Left lung (tissue), 10 donors: ENCODE data around the gene SNX9. TPM values are rescaled to one million over a fixed set of nuclear protein-coding genes. Genes with fewer than 3 reads are reported as not detected.

Experiments used
- ATAC-seq: fragments of 200-7000 bp; cut with Tn5 transposase; one replicate; pipeline ENCODE4 v1.9.1; 2020; ENCODE audit warnings: moderate library complexity
- DNase-seq, 4 donors: peaks; one replicate each; pipeline ENCODE4 v3.0.0-alpha.2; 2013 to 2020
- H3K27ac ChIP-seq, 2 donors: fragments of 200-600 bp; sonication (generic) in 1 of 2; one replicate each; pipeline versions ENCODE4 v1.5.0 to v1.8.0; 2020 to 2021
- H3K27me3 ChIP-seq, 2 donors: fragments of 200-600 bp; sonication (generic) in 1 of 2; one replicate each; pipeline versions ENCODE4 v1.5.0 to v1.8.0; 2020 to 2021
- H3K36me3 ChIP-seq, 2 donors: fragments of 200-600 bp; sonication (generic) in 1 of 2; one replicate each; pipeline versions ENCODE4 v1.5.0 to v1.8.0; 2020 to 2021
- H3K4me1 ChIP-seq, 2 donors: fragments of 200-600 bp; one replicate each; pipeline ENCODE4 v1.8.0; 2021
- H3K4me3 ChIP-seq, 2 donors: fragments of 200-600 bp; sonication (generic) in 1 of 2; one replicate each; pipeline versions ENCODE4 v1.5.0 to v1.8.0; 2020 to 2021; ENCODE audit warnings: mild to moderate bottlenecking in 1 of 2
- H3K9me3 ChIP-seq, 2 donors: fragments of 200-600 bp; sonication (generic) in 1 of 2; one replicate each; pipeline versions ENCODE4 v1.5.0 to v1.8.0; 2020 to 2021
- intact Hi-C, 2 donors: fragments of 100-400 bp; cut with DNase I; formaldehyde crosslinking; loops; one replicate each; pipeline versions ENCODE4 v1.11.2 to v1.14.2; 2022
- polyA plus RNA-seq, 6 donors: library from polyadenylated mRNA; unstranded; fragments of 120-200 nt; gene quantifications; one replicate each; pipeline ENCODE4 v1.2.1, GENCODE V29; 2013; ENCODE audit not compliant: insufficient read length in 6 of 6
- total RNA-seq, 2 donors: library from RNA; stranded (reverse); fragmentation: NEBNext Ultra II Directional; extraction: Animal tissue kit (Norgen Biotek cat#: 25700); gene quantifications; one replicate each; pipeline ENCODE4 v1.2.1, GENCODE V29; 2021
- TF ChIP-seq, protein P1 (sequence below), 2 donors: fragments of 200-600 bp; sonication (generic) in 1 of 2; IDR thresholded peaks; one replicate each; pipeline versions ENCODE4 v1.5.0 to v1.8.0; 2021; ENCODE audit warnings: antibody characterized with exemption in 2 of 2
- donor health status: DM: no; HTN: yes; CAD: no.
- donor health status: DM: no; HTN: no; CAD: no.

SNX9 gene
- total and polyA plus RNA-seq, 8 donors = 23.5 to 44.4 (median 38.4) TPM

DNA sequence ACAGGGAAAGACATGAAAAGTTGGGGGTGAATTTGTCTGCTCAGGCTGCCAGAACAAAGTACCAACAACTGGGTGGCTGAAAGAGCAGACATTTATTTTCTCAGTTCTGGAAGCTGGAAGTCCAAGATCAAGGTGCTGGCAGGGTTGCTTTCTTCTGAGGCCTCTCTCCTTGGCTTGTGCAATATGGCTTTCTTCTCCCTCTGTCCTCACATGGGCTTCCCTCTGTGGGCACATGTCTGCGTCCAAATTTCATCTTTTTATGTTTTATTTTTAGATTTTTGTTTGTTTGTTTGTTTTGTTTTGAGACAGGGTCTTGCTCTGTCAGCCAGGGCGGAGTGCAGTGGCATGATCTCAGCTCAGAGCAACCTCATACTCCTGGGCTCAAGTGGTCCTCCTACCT is 152.4 kb downstream of the SNX9 start:
- TF ChIP-seq, protein P1, sequence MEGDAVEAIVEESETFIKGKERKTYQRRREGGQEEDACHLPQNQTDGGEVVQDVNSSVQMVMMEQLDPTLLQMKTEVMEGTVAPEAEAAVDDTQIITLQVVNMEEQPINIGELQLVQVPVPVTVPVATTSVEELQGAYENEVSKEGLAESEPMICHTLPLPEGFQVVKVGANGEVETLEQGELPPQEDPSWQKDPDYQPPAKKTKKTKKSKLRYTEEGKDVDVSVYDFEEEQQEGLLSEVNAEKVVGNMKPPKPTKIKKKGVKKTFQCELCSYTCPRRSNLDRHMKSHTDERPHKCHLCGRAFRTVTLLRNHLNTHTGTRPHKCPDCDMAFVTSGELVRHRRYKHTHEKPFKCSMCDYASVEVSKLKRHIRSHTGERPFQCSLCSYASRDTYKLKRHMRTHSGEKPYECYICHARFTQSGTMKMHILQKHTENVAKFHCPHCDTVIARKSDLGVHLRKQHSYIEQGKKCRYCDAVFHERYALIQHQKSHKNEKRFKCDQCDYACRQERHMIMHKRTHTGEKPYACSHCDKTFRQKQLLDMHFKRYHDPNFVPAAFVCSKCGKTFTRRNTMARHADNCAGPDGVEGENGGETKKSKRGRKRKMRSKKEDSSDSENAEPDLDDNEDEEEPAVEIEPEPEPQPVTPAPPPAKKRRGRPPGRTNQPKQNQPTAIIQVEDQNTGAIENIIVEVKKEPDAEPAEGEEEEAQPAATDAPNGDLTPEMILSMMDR (IDR thresholded peaks at IDR 0.05) = no peak
- H3K4me3 ChIP-seq = no peak overlapping the region
- DNase-seq = no peak
- ATAC-seq = no peak
- no peaks in the 10 kb centered on the region for H3K36me3 ChIP-seq
- H3K4me1 ChIP-seq = peaks cover 0 to 19% of the 10 kb centered on the region in 2 donors
- no peak overlapping the region for H3K27ac ChIP-seq
- no peaks in the 10 kb centered on the region for H3K27me3 ChIP-seq
- intact Hi-C loops = no loop called here
- no peaks in the 10 kb centered on the region for H3K9me3 ChIP-seq

DNA sequence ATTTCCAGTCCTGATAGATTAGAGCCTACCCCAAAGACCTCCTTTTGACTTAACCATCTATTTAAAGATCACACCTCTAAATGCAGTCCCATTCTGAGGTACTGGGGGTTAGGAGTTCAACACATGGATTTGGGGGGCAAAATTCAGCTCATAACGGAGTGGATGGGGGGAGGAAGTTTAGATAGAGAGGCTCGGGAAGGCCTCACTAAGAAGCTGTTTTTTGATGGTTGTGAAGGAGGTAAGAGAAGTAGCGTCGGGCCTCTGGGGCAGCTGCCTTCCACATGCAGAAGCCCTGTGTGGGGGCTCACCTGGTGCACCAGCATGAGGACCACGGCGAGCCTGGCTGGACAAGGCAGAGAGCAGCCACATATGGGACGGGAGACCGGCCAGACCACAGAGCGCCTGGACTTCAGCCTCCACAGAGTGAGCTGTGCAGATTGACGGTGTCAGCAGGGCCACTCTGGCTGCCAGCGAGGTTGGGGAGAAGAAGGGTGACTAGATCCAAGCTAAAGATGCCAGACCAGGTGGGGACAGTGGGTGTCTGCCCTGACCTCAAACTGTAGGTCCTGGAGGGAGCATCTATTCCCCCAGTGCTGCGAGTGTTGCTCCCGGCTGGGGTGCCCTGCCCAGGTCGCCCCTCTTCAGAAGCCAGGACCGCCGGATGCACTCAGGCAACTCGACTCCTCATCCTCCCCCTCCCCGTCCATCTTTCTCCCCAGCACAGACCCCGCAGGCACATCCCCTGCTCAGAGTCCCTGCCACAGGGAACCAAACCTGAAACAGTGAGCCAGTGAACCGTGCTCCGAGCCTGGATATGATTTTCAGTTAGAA is 153.5 kb downstream of the SNX9 start:
- TF ChIP-seq, protein P1 (IDR thresholded peaks at IDR 0.05) = no peak
- H3K9me3 ChIP-seq = no peaks in the 10 kb centered on the region
- H3K4me1 ChIP-seq = peaks cover 0 to 30% of the 10 kb centered on the region in 2 donors
- H3K4me3 ChIP-seq = no peak overlapping the region
- DNase-seq (no peak), ATAC-seq (no peak)
- H3K27ac ChIP-seq = no peak overlapping the region
- intact Hi-C loops = no loop called here
- H3K27me3 ChIP-seq = peaks cover 0 to 8% of the 10 kb centered on the region in 2 donors
- no peaks in the 10 kb centered on the region for H3K36me3 ChIP-seq

DNA sequence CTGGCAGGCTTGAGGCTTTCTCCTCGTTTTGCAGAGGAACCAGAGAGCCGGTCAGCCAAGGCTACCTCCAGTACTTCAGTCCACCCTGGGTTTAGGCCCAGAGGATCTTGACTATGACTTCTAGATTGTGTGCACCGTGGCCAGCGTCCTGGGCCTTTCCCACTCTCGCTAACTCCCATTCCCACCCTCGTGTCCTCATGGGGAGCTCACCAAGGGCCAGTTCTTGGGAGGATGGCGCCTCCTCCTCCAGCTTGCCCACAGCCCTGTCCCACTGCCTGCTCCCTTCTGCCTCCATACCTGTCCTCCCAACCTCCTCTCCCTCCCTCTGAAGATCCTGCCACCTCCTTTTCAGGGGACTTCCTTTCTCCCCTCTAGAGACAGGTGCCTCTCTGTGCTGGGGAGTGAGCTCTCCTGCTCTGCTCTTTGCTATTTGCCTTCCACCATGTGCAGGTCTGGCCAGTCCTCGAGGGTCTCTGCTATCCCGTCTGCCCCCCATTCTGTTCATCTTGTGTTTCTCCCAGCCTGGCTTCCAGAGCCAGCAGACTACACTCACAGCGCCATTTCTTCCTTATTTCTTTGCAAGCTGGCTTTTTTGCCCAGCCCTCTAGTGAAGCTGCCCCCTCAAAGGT is 154.2 kb downstream of the SNX9 start:
- no peaks in the 10 kb centered on the region for H3K9me3 ChIP-seq
- peaks cover 0 to 12% of the 10 kb centered on the region in 2 donors for H3K27me3 ChIP-seq
- H3K4me1 ChIP-seq = peaks cover under 1 to 32% of the 10 kb centered on the region in 2 donors
- TF ChIP-seq, protein P1 (IDR thresholded peaks at IDR 0.05) = no peak
- no peak for DNase-seq
- no peak for ATAC-seq
- intact Hi-C loops = no loop called here
- no peak overlapping the region for H3K4me3 ChIP-seq
- H3K36me3 ChIP-seq = no peaks in the 10 kb centered on the region
- no peak overlapping the region for H3K27ac ChIP-seq

DNA sequence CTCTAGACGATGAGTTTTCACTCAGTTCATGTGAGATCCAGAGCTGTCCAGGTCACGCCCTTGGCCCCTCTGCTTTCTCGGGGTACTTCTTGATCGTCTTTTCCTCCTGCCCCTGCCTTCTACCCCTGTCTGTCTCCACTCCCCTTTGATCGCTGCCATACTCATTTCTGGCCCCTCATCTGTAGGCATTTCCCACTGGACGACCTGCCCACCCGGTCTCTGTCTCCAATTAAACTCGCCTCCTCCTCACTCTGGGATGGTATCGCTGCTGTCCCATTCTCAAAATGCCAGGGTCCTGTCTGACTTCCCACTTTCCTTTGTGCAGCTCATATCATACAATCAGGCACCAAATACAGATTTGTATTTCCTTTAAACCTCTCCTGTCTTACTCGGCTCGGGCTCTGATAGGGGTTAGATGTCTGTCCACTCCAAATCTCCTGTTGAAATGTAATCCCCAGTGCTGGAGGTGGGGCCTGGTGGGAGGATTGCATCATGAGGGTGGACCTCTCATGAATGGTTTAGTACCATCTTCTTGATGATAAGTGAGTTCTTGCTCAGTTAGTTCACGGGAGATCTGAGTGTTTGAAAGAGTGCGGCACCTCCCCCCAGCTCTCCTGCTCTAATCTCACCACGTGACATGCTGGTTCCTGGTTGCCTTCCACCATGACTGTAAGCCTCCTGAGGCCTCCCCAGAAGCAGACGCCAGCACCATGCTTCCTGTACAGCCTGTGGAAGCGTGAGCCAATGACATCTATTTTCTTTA is 155.2 kb downstream of the SNX9 start:
- peaks cover 0 to 12% of the 10 kb centered on the region in 2 donors for H3K27me3 ChIP-seq
- peaks cover 4 to 42% of the 10 kb centered on the region in 2 donors for H3K4me1 ChIP-seq
- TF ChIP-seq, protein P1 (IDR thresholded peaks at IDR 0.05) = no peak
- no peak overlapping the region for H3K4me3 ChIP-seq
- no peak overlapping the region for H3K27ac ChIP-seq
- no peak for DNase-seq
- no peaks in the 10 kb centered on the region for H3K9me3 ChIP-seq
- no peak for ATAC-seq
- intact Hi-C loops = no loop called here
- H3K36me3 ChIP-seq = no peaks in the 10 kb centered on the region
